OCI-LY1 (cell line): Measurements from ENCODE around the gene AKAP3.

Source experiments
- H2AFZ ChIP-seq: fragments of 200-600 bp; sonication (generic), shearing (Covaris generic); 2 replicates; pipeline ENCODE4 v1.6.0; 2014; ENCODE audit warnings: antibody characterized with exemption, mild to moderate bottlenecking, low read length
- H3F3A ChIP-seq: fragments of 200-600 bp; sonication (generic), shearing (Covaris generic); 2 replicates; pipeline ENCODE4 v1.6.0; 2014; ENCODE audit warnings: mild to moderate bottlenecking, antibody characterized with exemption, low read length, moderate library complexity; ENCODE audit not compliant: insufficient read depth
- H3K27ac ChIP-seq: fragments of 200-600 bp; sonication (generic); 2 replicates; pipeline ENCODE4 v1.5.1; 2014; ENCODE audit warnings: low read length, mixed run types, mild to moderate bottlenecking, low read depth; ENCODE audit not compliant: poor library complexity, severe bottlenecking
- H3K27me3 ChIP-seq: fragments of 200-600 bp; sonication (generic); 2 replicates; pipeline ENCODE4 v1.6.0; 2014; ENCODE audit warnings: antibody characterized with exemption, mild to moderate bottlenecking, low read length, moderate library complexity; ENCODE audit not compliant: insufficient read depth
- H3K36me3 ChIP-seq: fragments of 200-600 bp; sonication (generic); 2 replicates; pipeline ENCODE4 v1.6.1; 2014; ENCODE audit warnings: mild to moderate bottlenecking, antibody characterized with exemption, low read length, moderate library complexity, mixed read lengths; ENCODE audit not compliant: insufficient read depth
- H3K4me1 ChIP-seq: fragments of 200-600 bp; sonication (generic); 2 replicates; pipeline ENCODE4 v1.5.1; 2014; ENCODE audit warnings: mild to moderate bottlenecking, low read length, moderate library complexity; ENCODE audit not compliant: insufficient read depth, severe bottlenecking
- H3K4me2 ChIP-seq: fragments of 200-600 bp; sonication (generic), shearing (Covaris generic); 2 replicates; pipeline ENCODE4 v1.6.1; 2014; ENCODE audit warnings: low read length
- H3K4me3 ChIP-seq: fragments of 200-600 bp; sonication (generic); 2 replicates; pipeline ENCODE4 v1.5.1; 2014; ENCODE audit warnings: low read length, low read depth, mild to moderate bottlenecking, mixed read lengths; ENCODE audit not compliant: poor library complexity, severe bottlenecking
- H3K79me2 ChIP-seq: fragments of 200-600 bp; shearing (Covaris generic); 2 replicates; pipeline ENCODE4 v1.6.1; 2016; ENCODE audit warnings: mixed run types, low read length, mixed read lengths; ENCODE audit not compliant: insufficient read depth
- H3K9ac ChIP-seq: fragments of 200-600 bp; sonication (generic), shearing (Covaris generic); 2 replicates; pipeline ENCODE4 v1.6.1; 2014; ENCODE audit warnings: mild to moderate bottlenecking, low read length, mixed read lengths
- H3K9me2 ChIP-seq: fragments of 200-600 bp; sonication (generic), shearing (Covaris generic); 2 replicates; pipeline ENCODE4 v1.6.1; 2014; ENCODE audit warnings: low read depth, mild to moderate bottlenecking, low read length, mixed read lengths
- H3K9me3 ChIP-seq: fragments of 200-600 bp; shearing (Covaris generic); 2 replicates; pipeline ENCODE4 v1.6.1; 2014; ENCODE audit warnings: low read length, mixed read lengths
- H4K20me1 ChIP-seq: fragments of 200-600 bp; sonication (generic), shearing (Covaris generic); 2 replicates; pipeline ENCODE4 v1.6.0; 2016; ENCODE audit warnings: mild to moderate bottlenecking, low read length; ENCODE audit not compliant: insufficient read depth
- EZH2 ChIP-seq: fragments of 200-600 bp; sonication (generic), shearing (Covaris generic); IDR thresholded peaks from 2 replicates; pipeline ENCODE4 v1.8.0; 2017; ENCODE audit warnings: borderline replicate concordance, mixed run types, mild to moderate bottlenecking, antibody characterized with exemption, low read length, moderate library complexity, mixed read lengths
- TF ChIP-seq, protein P1 (sequence below): fragments of 200-600 bp; sonication (generic), shearing (Covaris generic); IDR thresholded peaks from 2 replicates; pipeline ENCODE4 v1.5.1; 2017; ENCODE audit warnings: mild to moderate bottlenecking, antibody characterized with exemption, low read length, moderate library complexity, mixed read lengths

AKAP3 gene

DNA sequence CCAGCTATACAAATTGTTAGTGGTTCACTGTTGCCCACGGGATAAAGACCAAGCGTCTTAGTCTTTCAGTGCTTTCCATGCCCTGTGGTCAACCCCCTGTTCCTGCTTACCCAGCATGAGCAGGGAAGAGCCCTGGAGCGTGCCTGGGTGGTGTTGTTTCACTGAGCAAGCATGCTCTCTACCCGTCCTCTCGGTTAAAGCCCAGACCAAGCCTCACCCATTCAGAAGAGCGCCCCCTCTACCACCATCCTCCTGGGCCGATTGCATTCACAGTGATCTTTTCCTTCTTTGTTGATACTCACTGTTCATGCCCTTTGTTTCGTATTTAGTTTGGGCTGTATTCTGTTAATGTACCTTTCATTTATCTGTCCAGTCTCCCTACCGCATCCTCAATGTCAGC, 61.7 kb downstream of the AKAP3 start:
- no peaks in the 10 kb centered on the region for H4K20me1 ChIP-seq
- H3K9ac ChIP-seq = no peak overlapping the region
- no peaks in the 10 kb centered on the region for H3K4me1 ChIP-seq
- H3K9me3 ChIP-seq = no peaks in the 10 kb centered on the region
- H3K27ac ChIP-seq = no peak overlapping the region
- no peaks in the 10 kb centered on the region for H3K79me2 ChIP-seq
- H3K9me2 ChIP-seq = no peaks in the 10 kb centered on the region
- no peak overlapping the region for H2AFZ ChIP-seq
- no peak overlapping the region for H3K4me2 ChIP-seq
- no peaks in the 10 kb centered on the region; the same call in 1 of the 2 replicates for H3K27me3 ChIP-seq
- no peak for TF ChIP-seq EZH2
- TF ChIP-seq, protein P1, sequence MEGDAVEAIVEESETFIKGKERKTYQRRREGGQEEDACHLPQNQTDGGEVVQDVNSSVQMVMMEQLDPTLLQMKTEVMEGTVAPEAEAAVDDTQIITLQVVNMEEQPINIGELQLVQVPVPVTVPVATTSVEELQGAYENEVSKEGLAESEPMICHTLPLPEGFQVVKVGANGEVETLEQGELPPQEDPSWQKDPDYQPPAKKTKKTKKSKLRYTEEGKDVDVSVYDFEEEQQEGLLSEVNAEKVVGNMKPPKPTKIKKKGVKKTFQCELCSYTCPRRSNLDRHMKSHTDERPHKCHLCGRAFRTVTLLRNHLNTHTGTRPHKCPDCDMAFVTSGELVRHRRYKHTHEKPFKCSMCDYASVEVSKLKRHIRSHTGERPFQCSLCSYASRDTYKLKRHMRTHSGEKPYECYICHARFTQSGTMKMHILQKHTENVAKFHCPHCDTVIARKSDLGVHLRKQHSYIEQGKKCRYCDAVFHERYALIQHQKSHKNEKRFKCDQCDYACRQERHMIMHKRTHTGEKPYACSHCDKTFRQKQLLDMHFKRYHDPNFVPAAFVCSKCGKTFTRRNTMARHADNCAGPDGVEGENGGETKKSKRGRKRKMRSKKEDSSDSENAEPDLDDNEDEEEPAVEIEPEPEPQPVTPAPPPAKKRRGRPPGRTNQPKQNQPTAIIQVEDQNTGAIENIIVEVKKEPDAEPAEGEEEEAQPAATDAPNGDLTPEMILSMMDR = peak; percentile 25; the same call in 1 of the 2 replicates
- no peak overlapping the region for H3K4me3 ChIP-seq
- no peaks in the 10 kb centered on the region for H3F3A ChIP-seq
- no peaks in the 10 kb centered on the region for H3K36me3 ChIP-seq

- H3K4me1 ChIP-seq = no peaks in the 10 kb centered on the region
- no peak overlapping the region for H3K9ac ChIP-seq
- H3F3A ChIP-seq = no peaks in the 10 kb centered on the region
- no peaks in the 10 kb centered on the region for H3K9me2 ChIP-seq
- TF ChIP-seq, protein P1 = no peak
- no peak for TF ChIP-seq EZH2
- H3K9me3 ChIP-seq = no peaks in the 10 kb centered on the region
- no peaks in the 10 kb centered on the region for H4K20me1 ChIP-seq
- H3K4me2 ChIP-seq = no peak overlapping the region
- H3K27ac ChIP-seq = no peak overlapping the region
- H3K36me3 ChIP-seq = no peaks in the 10 kb centered on the region
- H2AFZ ChIP-seq = no peak overlapping the region
- no peaks in the 10 kb centered on the region for H3K79me2 ChIP-seq
- no peak overlapping the region for H3K4me3 ChIP-seq
- no peaks in the 10 kb centered on the region for H3K27me3 ChIP-seq
Measured at GRCh38 chr12:4586500-4586899, 62.4 kb downstream of the AKAP3 start.

DNA sequence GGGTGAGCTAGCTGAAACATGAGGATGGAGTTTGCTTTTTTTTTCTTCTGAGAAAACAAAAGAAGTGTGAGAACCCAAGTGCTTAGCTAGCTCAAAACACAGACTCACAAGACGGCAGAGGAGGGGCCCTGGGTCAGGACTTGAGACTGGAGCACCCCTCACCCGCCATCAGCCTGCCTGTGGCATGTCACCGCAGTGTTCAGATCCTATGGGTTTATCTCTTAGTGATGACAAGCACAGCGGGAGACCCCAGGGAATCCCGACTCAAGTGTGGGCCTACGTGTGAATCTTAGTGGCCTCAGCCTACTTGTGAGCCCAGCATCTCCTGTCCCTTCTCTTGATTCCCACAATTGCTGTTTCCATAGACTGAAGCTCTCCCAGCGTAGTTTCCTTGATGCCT, 64.0 kb downstream of the AKAP3 start:
- Histone ChIP-seq H3K4me3 (no peak overlapping the region), H3K9ac (no peak overlapping the region), H3K27me3 (no peaks in the 10 kb centered on the region), H3F3A (no peaks in the 10 kb centered on the region), H3K79me2 (no peaks in the 10 kb centered on the region), H3K27ac (no peak overlapping the region), H3K4me2 (no peak overlapping the region), H3K4me1 (no peaks in the 10 kb centered on the region), H3K36me3 (no peaks in the 10 kb centered on the region), H3K9me3 (no peaks in the 10 kb centered on the region), H2AFZ (no peak overlapping the region), H3K9me2 (no peaks in the 10 kb centered on the region), H4K20me1 (no peaks in the 10 kb centered on the region)
- TF ChIP-seq, protein P1 = no peak
- no peak for TF ChIP-seq EZH2
